D721Med (cell line): ENCODE results near the gene OTX2.

ENCODE experiments used
- DNase-seq: peaks from one replicate; pipeline ENCODE4 v3.0.0; 2011; ENCODE audit warnings: low spot score; ENCODE audit not compliant: insufficient read length
- FAIRE-seq: peaks from 2 replicates; lab custom pipeline; 2011; peaks lifted over from hg19 to GRCh38; lab: Jason Lieb, UNC
- CTCF ChIP-seq: IDR thresholded peaks from 2 replicates; pipeline ENCODE4 v1.5.1; 2012; ENCODE audit warnings: mild to moderate bottlenecking, control low read depth; ENCODE audit not compliant: insufficient read depth; ENCODE audit errors: missing control alignments

Gene OTX2

GRCh38 chr14:56817396-56817921, 7.2 kb upstream of the OTX2 start:
- TF ChIP-seq CTCF, result no peak

GRCh38 chr14:56816574-56817391, 6.5 kb upstream of the OTX2 start:
- DNase-seq (no peak), FAIRE-seq (no peak)
- TF ChIP-seq CTCF, result no peak

More at GRCh38 chr14:56817396-56817921, 7.2 kb upstream of the OTX2 start:
- DNase-seq, result no peak
- FAIRE-seq, result no peak

GRCh38 chr14:56815745-56816144, 5.5 kb upstream of the OTX2 start:
- no peak for TF ChIP-seq CTCF
- no peak for FAIRE-seq
- no peak for DNase-seq

- TF ChIP-seq CTCF, result no peak
- FAIRE-seq (no peak), DNase-seq (no peak)
These were observed 4.9 kb upstream of the OTX2 start for GRCh38 chr14:56814969-56815700.

- DNase-seq, result no peak
- TF ChIP-seq CTCF, result no peak
- peak; percentile 63 for FAIRE-seq
These were observed 4.3 kb upstream of the OTX2 start for GRCh38 chr14:56814519-56814959.

GRCh38 chr14:56813143-56813551, 2.9 kb upstream of the OTX2 start:
- no peak for TF ChIP-seq CTCF
- no peak for FAIRE-seq
- DNase-seq, result no peak
